SK-N-MC (cell line): ENCODE data around the gene HDGFL1.

Experiments used
- DNase-seq: peaks from one replicate; pipeline ENCODE4 v3.0.0-alpha.2; 2011; ENCODE audit warnings: low read depth, low spot score
- H3K27ac ChIP-seq: fragments of 200-600 bp; sonication (generic); 2 replicates; pipeline ENCODE4 v1.5.1; 2016; ENCODE audit warnings: mixed run types
- H3K36me3 ChIP-seq: fragments of 200-600 bp; sonication (generic); 2 replicates; pipeline ENCODE4 v1.6.1; 2017; ENCODE audit warnings: antibody characterized with exemption, low read length, mixed read lengths; ENCODE audit not compliant: insufficient read depth
- H3K4me3 ChIP-seq: fragments of 200-600 bp; sonication (generic); 2 replicates; pipeline ENCODE4 v1.5.1; 2016
- H3K9ac ChIP-seq: fragments of 200-600 bp; sonication (generic); 2 replicates; pipeline ENCODE4 v1.8.0; 2017; ENCODE audit warnings: mixed run types, mixed read lengths; ENCODE audit not compliant: insufficient read length
- H3K9me3 ChIP-seq: fragments of 200-600 bp; sonication (generic); 2 replicates; pipeline ENCODE4 v1.6.1; 2017; ENCODE audit warnings: low read depth, mild to moderate bottlenecking, antibody characterized with exemption, low read length, moderate library complexity, mixed read lengths
- EZH2 ChIP-seq: fragments of 200-600 bp; sonication (generic); IDR thresholded peaks from one replicate; pipeline ENCODE4 v1.6.1; 2017; ENCODE audit warnings: antibody characterized with exemption
- FOXP2 ChIP-seq: optimal IDR thresholded peaks from 2 replicates; pipeline ENCODE3; 2011; ENCODE audit warnings: mild to moderate bottlenecking, moderate library complexity; ENCODE audit not compliant: insufficient read depth; ENCODE audit errors: extremely low read length, control extremely low read depth
- POLR2AphosphoS5 ChIP-seq: IDR thresholded peaks from 2 replicates; pipeline ENCODE4 v1.6.1; 2012; ENCODE audit warnings: mild to moderate bottlenecking, low read depth, low read length, borderline replicate concordance

Gene HDGFL1

GRCh38 chr6:22601984-22602383, 32.6 kb downstream of the HDGFL1 start:
- no peaks in the 10 kb centered on the region; the same call in 1 of the 2 replicates for H3K9me3 ChIP-seq
- no peak overlapping the region for H3K27ac ChIP-seq
- no peaks in the 10 kb centered on the region for H3K36me3 ChIP-seq
- no peak for TF ChIP-seq POLR2AphosphoS5
- TF ChIP-seq EZH2 = no peak
- no peak for TF ChIP-seq FOXP2
- no peak overlapping the region for H3K9ac ChIP-seq
- no peak overlapping the region for H3K4me3 ChIP-seq
- DNase-seq = no peak

- H3K27ac ChIP-seq = no peak overlapping the region
- H3K4me3 ChIP-seq = no peak overlapping the region
- TF ChIP-seq EZH2 (no peak), POLR2AphosphoS5 (no peak), FOXP2 (no peak)
- no peak for DNase-seq
- H3K9ac ChIP-seq = no peak overlapping the region
- no peaks in the 10 kb centered on the region for H3K36me3 ChIP-seq
- H3K9me3 ChIP-seq = no peaks in the 10 kb centered on the region; the same call in 1 of the 2 replicates
Observed at GRCh38 chr6:22605736-22606135, 36.4 kb downstream of the HDGFL1 start.

- Histone ChIP-seq H3K36me3 (no peaks in the 10 kb centered on the region), H3K27ac (no peak overlapping the region), H3K9me3 (no peaks in the 10 kb centered on the region), H3K9ac (no peak overlapping the region), H3K4me3 (no peak overlapping the region)
- no peak for DNase-seq
- TF ChIP-seq FOXP2 (no peak), EZH2 (no peak), POLR2AphosphoS5 (no peak)
Observed at GRCh38 chr6:22610127-22610526, 40.8 kb downstream of the HDGFL1 start.

- no peak overlapping the region for H3K9ac ChIP-seq
- no peak overlapping the region for H3K4me3 ChIP-seq
- no peak overlapping the region for H3K27ac ChIP-seq
- H3K36me3 ChIP-seq = no peaks in the 10 kb centered on the region
- no peak for TF ChIP-seq POLR2AphosphoS5
- no peak for TF ChIP-seq EZH2
- no peak for DNase-seq
- H3K9me3 ChIP-seq = no peaks in the 10 kb centered on the region
Observed at GRCh38 chr6:22612236-22612635, 42.9 kb downstream of the HDGFL1 start.

- H3K9me3 ChIP-seq = no peaks in the 10 kb centered on the region
- no peak for DNase-seq
- H3K36me3 ChIP-seq = no peaks in the 10 kb centered on the region
- TF ChIP-seq FOXP2 = no peak
- no peak for TF ChIP-seq EZH2
- TF ChIP-seq POLR2AphosphoS5 = no peak
- no peak overlapping the region for H3K9ac ChIP-seq
- no peak overlapping the region for H3K4me3 ChIP-seq
- no peak overlapping the region for H3K27ac ChIP-seq
Observed at GRCh38 chr6:22613051-22613450, 43.7 kb downstream of the HDGFL1 start.

- no peak overlapping the region for H3K4me3 ChIP-seq
- no peak overlapping the region for H3K9ac ChIP-seq
- no peak for TF ChIP-seq EZH2
- TF ChIP-seq FOXP2 = no peak
- no peak for TF ChIP-seq POLR2AphosphoS5
- DNase-seq = no peak
- H3K9me3 ChIP-seq = no peaks in the 10 kb centered on the region; the same call in 1 of the 2 replicates
- no peak overlapping the region for H3K27ac ChIP-seq
- no peaks in the 10 kb centered on the region for H3K36me3 ChIP-seq
Observed at GRCh38 chr6:22613695-22614094, 44.3 kb downstream of the HDGFL1 start.

- Histone ChIP-seq H3K4me3 (no peak overlapping the region), H3K9ac (no peak overlapping the region), H3K27ac (no peak overlapping the region), H3K36me3 (no peaks in the 10 kb centered on the region), H3K9me3 (no peaks in the 10 kb centered on the region; the same call in 1 of the 2 replicates)
- no peak for TF ChIP-seq EZH2
- TF ChIP-seq POLR2AphosphoS5 = no peak
- TF ChIP-seq FOXP2 = no peak
- no peak for DNase-seq
Observed at GRCh38 chr6:22614547-22614946, 45.2 kb downstream of the HDGFL1 start.

GRCh38 chr6:22621028-22621427, 51.7 kb downstream of the HDGFL1 start:
- Histone ChIP-seq H3K36me3 (no peaks in the 10 kb centered on the region), H3K27ac (no peak overlapping the region), H3K4me3 (no peak overlapping the region), H3K9me3 (no peaks in the 10 kb centered on the region; the same call in 1 of the 2 replicates), H3K9ac (no peak overlapping the region)
- TF ChIP-seq FOXP2 (no peak), EZH2 (no peak), POLR2AphosphoS5 (no peak)
- no peak for DNase-seq
